WTC11 (cell line): ENCODE results near the gene SLC6A4. TPM values are rescaled to one million over a fixed set of nuclear protein-coding genes. Genes with fewer than 3 reads are reported as not detected.

Source experiments
- ATAC-seq: fragments of 200-7000 bp; cut with Tn5 transposase; 2 replicates; pipeline ENCODE4 v1.10.0; 2021; ENCODE audit warnings: mild to moderate bottlenecking, moderate library complexity
- CTCF ChIA-PET: fragments of 300-600 bp; sonication (Branson Sonifier 250); formaldehyde crosslinking; loops from one replicate; lab custom pipeline; 2021; ENCODE audit warnings: antibody characterized with exemption; lab: Charles Lee
- POLR2A ChIA-PET: fragments of 350-600 bp; sonication (Branson Sonifier 250); formaldehyde crosslinking; loops from one replicate; lab custom pipeline; 2021; ENCODE audit warnings: antibody characterized with exemption; lab: Charles Lee
- DNase-seq: peaks from one replicate; pipeline ENCODE4 v3.0.0; 2021; ENCODE audit warnings: low spot score
- H3K27ac Mint-ChIP-seq: 2 replicates; pipeline ENCODE4 v1.8.0; 2021; ENCODE audit warnings: mixed read lengths
- H3K27me3 Mint-ChIP-seq: 2 replicates; pipeline ENCODE4 v1.8.0; 2021; ENCODE audit warnings: low read depth, mild to moderate bottlenecking, moderate library complexity, mixed read lengths
- H3K36me3 Mint-ChIP-seq: 2 replicates; pipeline ENCODE4 v1.8.0; 2021; ENCODE audit warnings: mixed read lengths
- H3K4me1 Mint-ChIP-seq: 2 replicates; pipeline ENCODE4 v1.8.0; 2022; ENCODE audit warnings: mixed read lengths
- H3K4me3 Mint-ChIP-seq: 2 replicates; pipeline ENCODE4 v1.8.0; 2021; ENCODE audit warnings: mild to moderate bottlenecking, moderate library complexity, mixed read lengths
- H3K9me3 Mint-ChIP-seq: 2 replicates; pipeline ENCODE4 v1.8.0; 2021; ENCODE audit warnings: mixed read lengths
- CBFB ChIP-seq: sonication (generic); formaldehyde crosslinking; IDR thresholded peaks from 2 replicates; pipeline ENCODE4 v1.8.1; 2022; ENCODE audit warnings: mild to moderate bottlenecking, low read depth, missing genetic modification reagents
- CREM ChIP-seq: sonication (generic); formaldehyde crosslinking; IDR thresholded peaks from 2 replicates; pipeline ENCODE4 v1.8.1; 2022; ENCODE audit warnings: mild to moderate bottlenecking, missing genetic modification reagents, moderate library complexity
- GRHL2 ChIP-seq: fragments of 250-450 bp; sonication (Bioruptor Pico); IDR thresholded peaks from 2 replicates; pipeline ENCODE4 v1.8.0; 2022; ENCODE audit warnings: mild to moderate bottlenecking, moderate library complexity; ENCODE audit not compliant: insufficient replicate concordance, severe bottlenecking
- HMGXB4 ChIP-seq: sonication (generic); formaldehyde crosslinking; IDR thresholded peaks from 2 replicates; pipeline ENCODE4 v1.8.1; 2023; ENCODE audit warnings: mild to moderate bottlenecking, moderate library complexity, missing genetic modification reagents
- MLX ChIP-seq: sonication (generic); formaldehyde crosslinking; IDR thresholded peaks from 2 replicates; pipeline ENCODE4 v1.8.1; 2023; ENCODE audit warnings: mild to moderate bottlenecking, missing genetic modification reagents, moderate library complexity
- MYBL2 ChIP-seq: sonication (generic); formaldehyde crosslinking; IDR thresholded peaks from 2 replicates; pipeline ENCODE4 v1.8.1; 2023; ENCODE audit warnings: mild to moderate bottlenecking, moderate library complexity, missing genetic modification reagents
- RORB ChIP-seq: fragments of 250-450 bp; sonication (Bioruptor Pico); IDR thresholded peaks from 2 replicates; pipeline ENCODE4 v1.9.0; 2021; ENCODE audit warnings: mild to moderate bottlenecking
- SOX15 ChIP-seq: fragments of 250-450 bp; sonication (Bioruptor Pico); IDR thresholded peaks from 2 replicates; pipeline ENCODE4 v1.9.0; 2021; ENCODE audit warnings: mild to moderate bottlenecking
- TEAD1 ChIP-seq: sonication (generic); formaldehyde crosslinking; IDR thresholded peaks from 2 replicates; pipeline ENCODE4 v1.8.0; 2022; ENCODE audit warnings: mild to moderate bottlenecking, missing genetic modification reagents
- ZNF121 ChIP-seq: sonication (generic); formaldehyde crosslinking; IDR thresholded peaks from 2 replicates; pipeline ENCODE4 v1.8.0; 2023; ENCODE audit warnings: missing genetic modification reagents
- ZNF219 ChIP-seq: sonication (generic); formaldehyde crosslinking; IDR thresholded peaks from 2 replicates; pipeline ENCODE4 v1.8.0; 2023; ENCODE audit warnings: missing genetic modification reagents, mild to moderate bottlenecking, borderline replicate concordance
- ZNF232 ChIP-seq: sonication (generic); formaldehyde crosslinking; IDR thresholded peaks from 2 replicates; pipeline ENCODE4 v1.8.0; 2022; ENCODE audit warnings: mild to moderate bottlenecking, missing genetic modification reagents
- ZNF416 ChIP-seq: fragments of 250-450 bp; sonication (Bioruptor Pico); IDR thresholded peaks from 2 replicates; pipeline ENCODE4 v1.9.0; 2021; ENCODE audit warnings: mild to moderate bottlenecking, inconsistent platforms
- ZNF532 ChIP-seq: fragments of 250-450 bp; sonication (Bioruptor Pico); IDR thresholded peaks from 2 replicates; pipeline ENCODE4 v1.9.0; 2021; ENCODE audit warnings: mild to moderate bottlenecking, borderline replicate concordance
- ZNF671 ChIP-seq: fragments of 250-450 bp; sonication (Bioruptor Pico); IDR thresholded peaks from 2 replicates; pipeline ENCODE4 v1.8.0; 2021; ENCODE audit warnings: mild to moderate bottlenecking
- total RNA-seq: library from RNA; stranded (reverse); gene quantifications from 3 replicates; pipeline ENCODE4 v1.2.3, GENCODE V29; 2021
- TF ChIP-seq, protein P1 (sequence below): sonication (generic); formaldehyde crosslinking; IDR thresholded peaks from 2 replicates; pipeline ENCODE4 v1.8.0; 2022; ENCODE audit warnings: mild to moderate bottlenecking, missing genetic modification reagents
- TF ChIP-seq, protein P2 (sequence below): sonication (generic); formaldehyde crosslinking; IDR thresholded peaks from 2 replicates; pipeline ENCODE4 v1.8.0; 2023; ENCODE audit warnings: mild to moderate bottlenecking, missing genetic modification reagents
- TF ChIP-seq, protein P3 (sequence below): fragments of 200-600 bp; IDR thresholded peaks from 2 replicates; pipeline ENCODE4 v1.8.0; 2022; ENCODE audit warnings: antibody characterized with exemption

Gene SLC6A4
- total RNA-seq, 1 experiment from 2014 or later, result 0.13 TPM

DNA sequence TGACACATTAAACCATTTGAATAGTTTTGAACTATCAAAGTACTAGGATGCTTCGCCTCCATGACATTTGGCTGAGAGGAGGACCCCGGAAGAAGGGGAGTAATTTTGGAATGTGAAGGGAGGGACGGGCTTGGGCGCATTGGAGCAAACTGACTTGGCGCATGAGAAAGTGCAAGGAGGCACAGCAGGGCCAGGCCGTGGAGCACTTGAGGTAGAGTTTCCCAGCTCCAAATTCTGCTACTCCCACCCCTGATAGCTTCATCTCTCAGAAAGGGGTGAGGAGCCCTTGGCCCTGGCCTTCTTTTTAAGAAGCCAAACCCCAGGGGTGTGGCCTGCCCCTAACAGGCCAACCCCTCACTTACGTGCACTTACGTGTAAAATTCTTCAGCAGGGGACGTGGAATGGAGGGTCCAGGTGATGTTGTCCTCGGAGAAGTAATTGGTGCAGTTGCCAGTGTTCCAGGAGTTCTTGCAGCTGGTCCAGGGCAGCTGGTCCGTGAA lies 17.7 kb downstream of the SLC6A4 start:
- CTCF ChIA-PET, result no interaction called here
- peaks cover 2% of the 10 kb centered on the region; the same call in 1 of the 2 replicates for H3K4me1 Mint-ChIP-seq

GRCh38 chr17:30217054-30217453 lies 18.4 kb downstream of the SLC6A4 start:
- H3K4me3 Mint-ChIP-seq, result no peak overlapping the region
- ChIA-PET POLR2A (no interaction called here), CTCF (no interaction called here)
- no peaks in the 10 kb centered on the region for H3K36me3 Mint-ChIP-seq
- ATAC-seq (no peak), DNase-seq (no peak)
- no peaks in the 10 kb centered on the region for H3K9me3 Mint-ChIP-seq
- H3K27me3 Mint-ChIP-seq, result no peaks in the 10 kb centered on the region; the same call in 1 of the 2 replicates
- no peak for TF ChIP-seq SOX15 (CRISPR knock-in tag)
- no peak for TF ChIP-seq CBFB (CRISPR knock-in tag)
- no peak for TF ChIP-seq ZNF219 (CRISPR knock-in tag)
- H3K4me1 Mint-ChIP-seq, result no peaks in the 10 kb centered on the region
- no peak overlapping the region for H3K27ac Mint-ChIP-seq

More for the DNA sequence above, 17.7 kb downstream of the SLC6A4 start:
- no peaks in the 10 kb centered on the region; the same call in 1 of the 2 replicates for H3K27me3 Mint-ChIP-seq
- no peak for ATAC-seq
- DNase-seq, result no peak
- POLR2A ChIA-PET, result no interaction called here
- no peak overlapping the region for H3K27ac Mint-ChIP-seq
- no peak overlapping the region for H3K4me3 Mint-ChIP-seq
- no peaks in the 10 kb centered on the region for H3K36me3 Mint-ChIP-seq
- no peaks in the 10 kb centered on the region for H3K9me3 Mint-ChIP-seq
- no peak for TF ChIP-seq ZNF671 (CRISPR knock-in tag)
- TF ChIP-seq ZNF121, result no peak
- TF ChIP-seq, protein P1, sequence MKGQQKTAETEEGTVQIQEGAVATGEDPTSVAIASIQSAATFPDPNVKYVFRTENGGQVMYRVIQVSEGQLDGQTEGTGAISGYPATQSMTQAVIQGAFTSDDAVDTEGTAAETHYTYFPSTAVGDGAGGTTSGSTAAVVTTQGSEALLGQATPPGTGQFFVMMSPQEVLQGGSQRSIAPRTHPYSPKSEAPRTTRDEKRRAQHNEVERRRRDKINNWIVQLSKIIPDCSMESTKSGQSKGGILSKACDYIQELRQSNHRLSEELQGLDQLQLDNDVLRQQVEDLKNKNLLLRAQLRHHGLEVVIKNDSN, result no peak
- TF ChIP-seq GRHL2 (CRISPR knock-in tag), result no peak
- no peak for TF ChIP-seq TEAD1
- TF ChIP-seq HMGXB4 (CRISPR knock-in tag), result no peak
- TF ChIP-seq MYBL2 (CRISPR knock-in tag), result no peak
- TF ChIP-seq CREM, result no peak

DNA sequence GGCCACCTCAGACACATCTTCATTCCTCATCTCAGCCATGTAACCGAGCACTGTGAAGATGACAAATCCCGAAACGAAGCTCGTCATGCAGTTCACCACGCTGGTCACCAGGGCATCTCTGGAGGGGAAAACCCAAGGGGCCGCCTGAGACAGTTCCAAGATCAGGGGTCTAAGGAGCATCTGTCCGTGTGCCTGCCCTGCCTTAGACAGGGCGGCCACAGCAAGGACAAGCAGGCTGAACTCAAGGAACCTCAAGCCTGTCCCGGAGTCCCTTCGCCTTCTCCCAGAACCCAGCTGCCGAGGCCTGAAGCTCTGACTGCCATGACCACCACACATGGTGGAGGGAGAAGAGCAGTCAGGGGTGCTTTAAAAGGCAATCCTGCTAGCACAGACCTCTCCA lies 22.7 kb downstream of the SLC6A4 start:
- peak; percentile 67 for ATAC-seq
- POLR2A ChIA-PET, result no interaction called here

More for the DNA sequence above, 22.7 kb downstream of the SLC6A4 start:
- no peak overlapping the region for H3K4me3 Mint-ChIP-seq
- no peaks in the 10 kb centered on the region for H3K36me3 Mint-ChIP-seq
- no peak overlapping the region for H3K27ac Mint-ChIP-seq
- TF ChIP-seq ZNF232 (CRISPR knock-in tag) (no peak), MLX (CRISPR knock-in tag) (no peak), ZNF416 (CRISPR knock-in tag) (no peak), RORB (no peak), ZNF532 (no peak)
- TF ChIP-seq, protein P2, sequence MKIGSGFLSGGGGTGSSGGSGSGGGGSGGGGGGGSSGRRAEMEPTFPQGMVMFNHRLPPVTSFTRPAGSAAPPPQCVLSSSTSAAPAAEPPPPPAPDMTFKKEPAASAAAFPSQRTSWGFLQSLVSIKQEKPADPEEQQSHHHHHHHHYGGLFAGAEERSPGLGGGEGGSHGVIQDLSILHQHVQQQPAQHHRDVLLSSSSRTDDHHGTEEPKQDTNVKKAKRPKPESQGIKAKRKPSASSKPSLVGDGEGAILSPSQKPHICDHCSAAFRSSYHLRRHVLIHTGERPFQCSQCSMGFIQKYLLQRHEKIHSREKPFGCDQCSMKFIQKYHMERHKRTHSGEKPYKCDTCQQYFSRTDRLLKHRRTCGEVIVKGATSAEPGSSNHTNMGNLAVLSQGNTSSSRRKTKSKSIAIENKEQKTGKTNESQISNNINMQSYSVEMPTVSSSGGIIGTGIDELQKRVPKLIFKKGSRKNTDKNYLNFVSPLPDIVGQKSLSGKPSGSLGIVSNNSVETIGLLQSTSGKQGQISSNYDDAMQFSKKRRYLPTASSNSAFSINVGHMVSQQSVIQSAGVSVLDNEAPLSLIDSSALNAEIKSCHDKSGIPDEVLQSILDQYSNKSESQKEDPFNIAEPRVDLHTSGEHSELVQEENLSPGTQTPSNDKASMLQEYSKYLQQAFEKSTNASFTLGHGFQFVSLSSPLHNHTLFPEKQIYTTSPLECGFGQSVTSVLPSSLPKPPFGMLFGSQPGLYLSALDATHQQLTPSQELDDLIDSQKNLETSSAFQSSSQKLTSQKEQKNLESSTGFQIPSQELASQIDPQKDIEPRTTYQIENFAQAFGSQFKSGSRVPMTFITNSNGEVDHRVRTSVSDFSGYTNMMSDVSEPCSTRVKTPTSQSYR (CRISPR knock-in tag), result no peak
- TF ChIP-seq, protein P3, sequence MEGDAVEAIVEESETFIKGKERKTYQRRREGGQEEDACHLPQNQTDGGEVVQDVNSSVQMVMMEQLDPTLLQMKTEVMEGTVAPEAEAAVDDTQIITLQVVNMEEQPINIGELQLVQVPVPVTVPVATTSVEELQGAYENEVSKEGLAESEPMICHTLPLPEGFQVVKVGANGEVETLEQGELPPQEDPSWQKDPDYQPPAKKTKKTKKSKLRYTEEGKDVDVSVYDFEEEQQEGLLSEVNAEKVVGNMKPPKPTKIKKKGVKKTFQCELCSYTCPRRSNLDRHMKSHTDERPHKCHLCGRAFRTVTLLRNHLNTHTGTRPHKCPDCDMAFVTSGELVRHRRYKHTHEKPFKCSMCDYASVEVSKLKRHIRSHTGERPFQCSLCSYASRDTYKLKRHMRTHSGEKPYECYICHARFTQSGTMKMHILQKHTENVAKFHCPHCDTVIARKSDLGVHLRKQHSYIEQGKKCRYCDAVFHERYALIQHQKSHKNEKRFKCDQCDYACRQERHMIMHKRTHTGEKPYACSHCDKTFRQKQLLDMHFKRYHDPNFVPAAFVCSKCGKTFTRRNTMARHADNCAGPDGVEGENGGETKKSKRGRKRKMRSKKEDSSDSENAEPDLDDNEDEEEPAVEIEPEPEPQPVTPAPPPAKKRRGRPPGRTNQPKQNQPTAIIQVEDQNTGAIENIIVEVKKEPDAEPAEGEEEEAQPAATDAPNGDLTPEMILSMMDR, result no peak
- no peaks in the 10 kb centered on the region for H3K9me3 Mint-ChIP-seq
- DNase-seq, result no peak
- no peaks in the 10 kb centered on the region; the same call in 1 of the 2 replicates for H3K27me3 Mint-ChIP-seq
- H3K4me1 Mint-ChIP-seq, result no peaks in the 10 kb centered on the region
- CTCF ChIA-PET, result interaction anchor here (0.6 to 2.4 kb wide), 11 partner anchors 9 to 181 kb away, joined by 3 to 7 read pairs (median 4); no protein-coding TSS in a partner anchor
